OCI-M2 (cell line): ENCODE data around the gene ARRDC1.
A peak's percentile ranks its signal among the peaks of the same experiment; 100 is the strongest.
"Not testable (repeated sequence)": the region's sequence is repeated elsewhere in the genome, so short reads cannot be mapped to it uniquely, and the experiment has no call there.

Experiments used
- DNase-seq: peaks from one replicate; lab custom pipeline; 2025; ENCODE audit not compliant: unreplicated experiment; lab: John Stamatoyannopoulos, UW

Gene ARRDC1

GRCh38 chr9:137605121-137606004, at the start of gene ARRDC1:
TSS of gene ARRDC1 (plus strand) at chr9:137605686. CDS start at chr9:137605718, 32 bp downstream.
- DNase-seq, result no peak

- no peak for DNase-seq
Measured at GRCh38 chr9:137556069-137556838, 49.2 kb upstream of the ARRDC1 start.

- no peak for DNase-seq
Measured at GRCh38 chr9:137558127-137558526, 47.4 kb upstream of the ARRDC1 start.

- DNase-seq, result no peak
Measured at GRCh38 chr9:137564134-137564533, 41.4 kb upstream of the ARRDC1 start.

GRCh38 chr9:137564817-137565411, 40.6 kb upstream of the ARRDC1 start:
- no peak for DNase-seq

GRCh38 chr9:137568445-137568844, 37.0 kb upstream of the ARRDC1 start:
- DNase-seq, result not testable (repeated sequence)

- no peak for DNase-seq
Measured at GRCh38 chr9:137569609-137570203, 35.8 kb upstream of the ARRDC1 start.

- DNase-seq, result no peak
Measured at GRCh38 chr9:137570566-137570965, 34.9 kb upstream of the ARRDC1 start.

GRCh38 chr9:137574192-137574591, 31.3 kb upstream of the ARRDC1 start:
- DNase-seq, result no peak

- no peak for DNase-seq
Measured at GRCh38 chr9:137575364-137575715, 30.1 kb upstream of the ARRDC1 start.

GRCh38 chr9:137575716-137576411, 29.6 kb upstream of the ARRDC1 start:
- DNase-seq, result no peak

GRCh38 chr9:137578518-137579258, 26.8 kb upstream of the ARRDC1 start, which contains the start of gene DPH7:
TSS of gene DPH7 (minus strand) at chr9:137578925. CDS start at chr9:137578777, 148 bp downstream.
- peak; percentile 25 for DNase-seq

- no peak for DNase-seq
Measured at GRCh38 chr9:137579259-137579604, 26.3 kb upstream of the ARRDC1 start.

GRCh38 chr9:137580209-137580953, 25.1 kb upstream of the ARRDC1 start:
- DNase-seq, result no peak

GRCh38 chr9:137580954-137581322, 24.5 kb upstream of the ARRDC1 start:
- no peak for DNase-seq

GRCh38 chr9:137581361-137582285, 23.9 kb upstream of the ARRDC1 start:
- no peak for DNase-seq

GRCh38 chr9:137582286-137582860, 23.1 kb upstream of the ARRDC1 start:
- DNase-seq, result no peak

- DNase-seq, result no peak
Measured at GRCh38 chr9:137583347-137583746, 22.1 kb upstream of the ARRDC1 start.
